HEK293 (cell line): Measurements from ENCODE around the gene DPH6.

Source experiments
- MYNN ChIP-seq: fragments of 450-650 bp; formaldehyde crosslinking; IDR thresholded peaks from 2 replicates; pipeline ENCODE4 v1.5.1; 2016; ENCODE audit warnings: missing biosample characterization, missing genetic modification characterization, borderline replicate concordance
- SALL2 ChIP-seq: fragments of 450-650 bp; formaldehyde crosslinking; IDR thresholded peaks from 2 replicates; pipeline ENCODE4 v1.5.0; 2017; ENCODE audit warnings: missing biosample characterization, mild to moderate bottlenecking, missing genetic modification characterization, borderline replicate concordance
- ZBTB21 ChIP-seq: fragments of 450-650 bp; formaldehyde crosslinking; IDR thresholded peaks from 2 replicates; pipeline ENCODE4 v1.5.1; 2017; ENCODE audit warnings: missing biosample characterization, missing genetic modification characterization
- ZNF112 ChIP-seq: fragments of 450-650 bp; formaldehyde crosslinking; IDR thresholded peaks from 2 replicates; pipeline ENCODE4 v1.5.0; 2017; ENCODE audit warnings: missing biosample characterization, missing genetic modification characterization
- ZNF707 ChIP-seq: fragments of 450-650 bp; formaldehyde crosslinking; IDR thresholded peaks from 2 replicates; pipeline ENCODE4 v1.5.1; 2016; ENCODE audit warnings: missing biosample characterization, missing genetic modification characterization
- ZSCAN30 ChIP-seq: fragments of 450-650 bp; IDR thresholded peaks from 2 replicates; pipeline ENCODE4 v1.5.1; 2018; ENCODE audit warnings: missing biosample characterization, mild to moderate bottlenecking, missing genetic modification characterization, moderate library complexity
- TF ChIP-seq, protein P1 (sequence below): fragments of 450-650 bp; formaldehyde crosslinking; IDR thresholded peaks from 2 replicates; pipeline ENCODE4 v1.5.1; 2016; ENCODE audit warnings: missing biosample characterization, missing genetic modification characterization
- TF ChIP-seq, protein P2 (sequence below): fragments of 450-650 bp; formaldehyde crosslinking; IDR thresholded peaks from 2 replicates; pipeline ENCODE4 v1.5.1; 2016; ENCODE audit warnings: missing biosample characterization, missing genetic modification characterization
- TF ChIP-seq, protein P3 (sequence below): fragments of 450-650 bp; formaldehyde crosslinking; IDR thresholded peaks from 2 replicates; pipeline ENCODE4 v1.5.1; 2016; ENCODE audit warnings: missing biosample characterization, missing genetic modification characterization
- TF ChIP-seq, protein P4 (sequence below): fragments of 450-650 bp; formaldehyde crosslinking; optimal IDR thresholded peaks from 2 replicates; pipeline ENCODE3; 2016; ENCODE audit warnings: missing biosample characterization, mild to moderate bottlenecking, missing genetic modification characterization
- TF ChIP-seq, protein P5 (sequence below): fragments of 450-650 bp; formaldehyde crosslinking; conservative IDR thresholded peaks from 2 replicates; pipeline ENCODE4 v1.5.1; 2016; ENCODE audit warnings: low read depth, missing biosample characterization, missing genetic modification characterization
- TF ChIP-seq, protein P6 (sequence below): fragments of 450-650 bp; formaldehyde crosslinking; IDR thresholded peaks from 2 replicates; pipeline ENCODE4 v1.5.0; 2017; ENCODE audit warnings: missing biosample characterization, missing genetic modification characterization, borderline replicate concordance
- TF ChIP-seq, protein P7 (sequence below): fragments of 450-650 bp; formaldehyde crosslinking; IDR thresholded peaks from 2 replicates; pipeline ENCODE4 v1.5.1; 2016; ENCODE audit warnings: missing biosample characterization, missing genetic modification characterization
- TF ChIP-seq, protein P8 (sequence below): fragments of 450-650 bp; formaldehyde crosslinking; IDR thresholded peaks from 2 replicates; pipeline ENCODE4 v1.5.1; 2016; ENCODE audit warnings: missing biosample characterization, missing genetic modification characterization

DNA sequence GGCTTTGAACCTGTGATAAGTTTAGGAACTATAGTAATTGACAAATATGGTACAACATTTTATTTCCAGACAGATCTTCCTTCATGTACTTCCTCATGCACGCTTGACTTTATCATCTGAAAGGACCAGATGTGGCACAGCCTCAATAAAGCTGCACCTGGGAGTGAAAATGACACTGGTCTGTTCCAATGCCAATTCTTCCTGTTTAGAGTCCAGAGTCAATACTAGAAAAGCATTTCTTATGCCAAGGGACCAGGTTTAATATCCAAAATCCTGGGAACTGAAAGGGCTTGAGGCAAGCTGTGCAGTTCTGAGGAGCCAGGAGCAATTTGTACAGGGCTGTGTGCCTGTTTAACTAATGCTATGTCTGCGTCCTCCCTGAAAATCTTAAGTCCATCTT lies 15.3 kb downstream of the DPH6 start:
- TF ChIP-seq, protein P1, sequence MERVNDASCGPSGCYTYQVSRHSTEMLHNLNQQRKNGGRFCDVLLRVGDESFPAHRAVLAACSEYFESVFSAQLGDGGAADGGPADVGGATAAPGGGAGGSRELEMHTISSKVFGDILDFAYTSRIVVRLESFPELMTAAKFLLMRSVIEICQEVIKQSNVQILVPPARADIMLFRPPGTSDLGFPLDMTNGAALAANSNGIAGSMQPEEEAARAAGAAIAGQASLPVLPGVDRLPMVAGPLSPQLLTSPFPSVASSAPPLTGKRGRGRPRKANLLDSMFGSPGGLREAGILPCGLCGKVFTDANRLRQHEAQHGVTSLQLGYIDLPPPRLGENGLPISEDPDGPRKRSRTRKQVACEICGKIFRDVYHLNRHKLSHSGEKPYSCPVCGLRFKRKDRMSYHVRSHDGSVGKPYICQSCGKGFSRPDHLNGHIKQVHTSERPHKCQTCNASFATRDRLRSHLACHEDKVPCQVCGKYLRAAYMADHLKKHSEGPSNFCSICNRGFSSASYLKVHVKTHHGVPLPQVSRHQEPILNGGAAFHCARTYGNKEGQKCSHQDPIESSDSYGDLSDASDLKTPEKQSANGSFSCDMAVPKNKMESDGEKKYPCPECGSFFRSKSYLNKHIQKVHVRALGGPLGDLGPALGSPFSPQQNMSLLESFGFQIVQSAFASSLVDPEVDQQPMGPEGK, result no peak
- TF ChIP-seq MYNN (no peak), ZNF112 (tag by site-specific recombination) (no peak), SALL2 (no peak), ZSCAN30 (tag by site-specific recombination) (no peak), ZBTB21 (tag by site-specific recombination) (no peak), ZNF707 (tag by site-specific recombination) (no peak)
- TF ChIP-seq, protein P2, sequence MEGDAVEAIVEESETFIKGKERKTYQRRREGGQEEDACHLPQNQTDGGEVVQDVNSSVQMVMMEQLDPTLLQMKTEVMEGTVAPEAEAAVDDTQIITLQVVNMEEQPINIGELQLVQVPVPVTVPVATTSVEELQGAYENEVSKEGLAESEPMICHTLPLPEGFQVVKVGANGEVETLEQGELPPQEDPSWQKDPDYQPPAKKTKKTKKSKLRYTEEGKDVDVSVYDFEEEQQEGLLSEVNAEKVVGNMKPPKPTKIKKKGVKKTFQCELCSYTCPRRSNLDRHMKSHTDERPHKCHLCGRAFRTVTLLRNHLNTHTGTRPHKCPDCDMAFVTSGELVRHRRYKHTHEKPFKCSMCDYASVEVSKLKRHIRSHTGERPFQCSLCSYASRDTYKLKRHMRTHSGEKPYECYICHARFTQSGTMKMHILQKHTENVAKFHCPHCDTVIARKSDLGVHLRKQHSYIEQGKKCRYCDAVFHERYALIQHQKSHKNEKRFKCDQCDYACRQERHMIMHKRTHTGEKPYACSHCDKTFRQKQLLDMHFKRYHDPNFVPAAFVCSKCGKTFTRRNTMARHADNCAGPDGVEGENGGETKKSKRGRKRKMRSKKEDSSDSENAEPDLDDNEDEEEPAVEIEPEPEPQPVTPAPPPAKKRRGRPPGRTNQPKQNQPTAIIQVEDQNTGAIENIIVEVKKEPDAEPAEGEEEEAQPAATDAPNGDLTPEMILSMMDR, result no peak
- TF ChIP-seq, protein P3, sequence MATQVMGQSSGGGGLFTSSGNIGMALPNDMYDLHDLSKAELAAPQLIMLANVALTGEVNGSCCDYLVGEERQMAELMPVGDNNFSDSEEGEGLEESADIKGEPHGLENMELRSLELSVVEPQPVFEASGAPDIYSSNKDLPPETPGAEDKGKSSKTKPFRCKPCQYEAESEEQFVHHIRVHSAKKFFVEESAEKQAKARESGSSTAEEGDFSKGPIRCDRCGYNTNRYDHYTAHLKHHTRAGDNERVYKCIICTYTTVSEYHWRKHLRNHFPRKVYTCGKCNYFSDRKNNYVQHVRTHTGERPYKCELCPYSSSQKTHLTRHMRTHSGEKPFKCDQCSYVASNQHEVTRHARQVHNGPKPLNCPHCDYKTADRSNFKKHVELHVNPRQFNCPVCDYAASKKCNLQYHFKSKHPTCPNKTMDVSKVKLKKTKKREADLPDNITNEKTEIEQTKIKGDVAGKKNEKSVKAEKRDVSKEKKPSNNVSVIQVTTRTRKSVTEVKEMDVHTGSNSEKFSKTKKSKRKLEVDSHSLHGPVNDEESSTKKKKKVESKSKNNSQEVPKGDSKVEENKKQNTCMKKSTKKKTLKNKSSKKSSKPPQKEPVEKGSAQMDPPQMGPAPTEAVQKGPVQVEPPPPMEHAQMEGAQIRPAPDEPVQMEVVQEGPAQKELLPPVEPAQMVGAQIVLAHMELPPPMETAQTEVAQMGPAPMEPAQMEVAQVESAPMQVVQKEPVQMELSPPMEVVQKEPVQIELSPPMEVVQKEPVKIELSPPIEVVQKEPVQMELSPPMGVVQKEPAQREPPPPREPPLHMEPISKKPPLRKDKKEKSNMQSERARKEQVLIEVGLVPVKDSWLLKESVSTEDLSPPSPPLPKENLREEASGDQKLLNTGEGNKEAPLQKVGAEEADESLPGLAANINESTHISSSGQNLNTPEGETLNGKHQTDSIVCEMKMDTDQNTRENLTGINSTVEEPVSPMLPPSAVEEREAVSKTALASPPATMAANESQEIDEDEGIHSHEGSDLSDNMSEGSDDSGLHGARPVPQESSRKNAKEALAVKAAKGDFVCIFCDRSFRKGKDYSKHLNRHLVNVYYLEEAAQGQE (tag by site-specific recombination), result no peak
- TF ChIP-seq, protein P4, sequence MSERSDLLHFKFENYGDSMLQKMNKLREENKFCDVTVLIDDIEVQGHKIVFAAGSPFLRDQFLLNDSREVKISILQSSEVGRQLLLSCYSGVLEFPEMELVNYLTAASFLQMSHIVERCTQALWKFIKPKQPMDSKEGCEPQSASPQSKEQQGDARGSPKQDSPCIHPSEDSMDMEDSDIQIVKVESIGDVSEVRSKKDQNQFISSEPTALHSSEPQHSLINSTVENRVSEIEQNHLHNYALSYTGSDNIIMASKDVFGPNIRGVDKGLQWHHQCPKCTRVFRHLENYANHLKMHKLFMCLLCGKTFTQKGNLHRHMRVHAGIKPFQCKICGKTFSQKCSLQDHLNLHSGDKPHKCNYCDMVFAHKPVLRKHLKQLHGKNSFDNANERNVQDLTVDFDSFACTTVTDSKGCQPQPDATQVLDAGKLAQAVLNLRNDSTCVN (tag by site-specific recombination), result no peak
- TF ChIP-seq, protein P5, sequence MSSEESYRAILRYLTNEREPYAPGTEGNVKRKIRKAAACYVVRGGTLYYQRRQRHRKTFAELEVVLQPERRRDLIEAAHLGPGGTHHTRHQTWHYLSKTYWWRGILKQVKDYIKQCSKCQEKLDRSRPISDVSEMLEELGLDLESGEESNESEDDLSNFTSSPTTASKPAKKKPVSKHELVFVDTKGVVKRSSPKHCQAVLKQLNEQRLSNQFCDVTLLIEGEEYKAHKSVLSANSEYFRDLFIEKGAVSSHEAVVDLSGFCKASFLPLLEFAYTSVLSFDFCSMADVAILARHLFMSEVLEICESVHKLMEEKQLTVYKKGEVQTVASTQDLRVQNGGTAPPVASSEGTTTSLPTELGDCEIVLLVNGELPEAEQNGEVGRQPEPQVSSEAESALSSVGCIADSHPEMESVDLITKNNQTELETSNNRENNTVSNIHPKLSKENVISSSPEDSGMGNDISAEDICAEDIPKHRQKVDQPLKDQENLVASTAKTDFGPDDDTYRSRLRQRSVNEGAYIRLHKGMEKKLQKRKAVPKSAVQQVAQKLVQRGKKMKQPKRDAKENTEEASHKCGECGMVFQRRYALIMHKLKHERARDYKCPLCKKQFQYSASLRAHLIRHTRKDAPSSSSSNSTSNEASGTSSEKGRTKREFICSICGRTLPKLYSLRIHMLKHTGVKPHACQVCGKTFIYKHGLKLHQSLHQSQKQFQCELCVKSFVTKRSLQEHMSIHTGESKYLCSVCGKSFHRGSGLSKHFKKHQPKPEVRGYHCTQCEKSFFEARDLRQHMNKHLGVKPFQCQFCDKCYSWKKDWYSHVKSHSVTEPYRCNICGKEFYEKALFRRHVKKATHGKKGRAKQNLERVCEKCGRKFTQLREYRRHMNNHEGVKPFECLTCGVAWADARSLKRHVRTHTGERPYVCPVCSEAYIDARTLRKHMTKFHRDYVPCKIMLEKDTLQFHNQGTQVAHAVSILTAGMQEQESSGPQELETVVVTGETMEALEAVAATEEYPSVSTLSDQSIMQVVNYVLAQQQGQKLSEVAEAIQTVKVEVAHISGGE (tag by site-specific recombination), result no peak
- TF ChIP-seq, protein P6, sequence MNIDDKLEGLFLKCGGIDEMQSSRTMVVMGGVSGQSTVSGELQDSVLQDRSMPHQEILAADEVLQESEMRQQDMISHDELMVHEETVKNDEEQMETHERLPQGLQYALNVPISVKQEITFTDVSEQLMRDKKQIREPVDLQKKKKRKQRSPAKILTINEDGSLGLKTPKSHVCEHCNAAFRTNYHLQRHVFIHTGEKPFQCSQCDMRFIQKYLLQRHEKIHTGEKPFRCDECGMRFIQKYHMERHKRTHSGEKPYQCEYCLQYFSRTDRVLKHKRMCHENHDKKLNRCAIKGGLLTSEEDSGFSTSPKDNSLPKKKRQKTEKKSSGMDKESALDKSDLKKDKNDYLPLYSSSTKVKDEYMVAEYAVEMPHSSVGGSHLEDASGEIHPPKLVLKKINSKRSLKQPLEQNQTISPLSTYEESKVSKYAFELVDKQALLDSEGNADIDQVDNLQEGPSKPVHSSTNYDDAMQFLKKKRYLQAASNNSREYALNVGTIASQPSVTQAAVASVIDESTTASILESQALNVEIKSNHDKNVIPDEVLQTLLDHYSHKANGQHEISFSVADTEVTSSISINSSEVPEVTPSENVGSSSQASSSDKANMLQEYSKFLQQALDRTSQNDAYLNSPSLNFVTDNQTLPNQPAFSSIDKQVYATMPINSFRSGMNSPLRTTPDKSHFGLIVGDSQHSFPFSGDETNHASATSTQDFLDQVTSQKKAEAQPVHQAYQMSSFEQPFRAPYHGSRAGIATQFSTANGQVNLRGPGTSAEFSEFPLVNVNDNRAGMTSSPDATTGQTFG (tag by site-specific recombination), result no peak
- TF ChIP-seq, protein P7, sequence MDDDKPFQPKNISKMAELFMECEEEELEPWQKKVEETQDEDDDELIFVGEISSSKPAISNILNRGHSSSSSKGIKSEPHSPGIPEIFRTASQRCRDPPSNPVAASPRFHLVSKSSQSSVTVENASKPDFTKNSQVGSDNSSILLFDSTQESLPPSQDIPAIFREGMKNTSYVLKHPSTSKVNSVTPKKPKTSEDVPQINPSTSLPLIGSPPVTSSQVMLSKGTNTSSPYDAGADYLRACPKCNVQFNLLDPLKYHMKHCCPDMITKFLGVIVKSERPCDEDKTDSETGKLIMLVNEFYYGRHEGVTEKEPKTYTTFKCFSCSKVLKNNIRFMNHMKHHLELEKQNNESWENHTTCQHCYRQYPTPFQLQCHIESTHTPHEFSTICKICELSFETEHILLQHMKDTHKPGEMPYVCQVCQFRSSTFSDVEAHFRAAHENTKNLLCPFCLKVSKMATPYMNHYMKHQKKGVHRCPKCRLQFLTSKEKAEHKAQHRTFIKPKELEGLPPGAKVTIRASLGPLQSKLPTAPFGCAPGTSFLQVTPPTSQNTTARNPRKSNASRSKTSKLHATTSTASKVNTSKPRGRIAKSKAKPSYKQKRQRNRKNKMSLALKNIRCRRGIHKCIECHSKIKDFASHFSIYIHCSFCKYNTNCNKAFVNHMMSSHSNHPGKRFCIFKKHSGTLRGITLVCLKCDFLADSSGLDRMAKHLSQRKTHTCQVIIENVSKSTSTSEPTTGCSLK (tag by site-specific recombination), result no peak
- TF ChIP-seq, protein P8, sequence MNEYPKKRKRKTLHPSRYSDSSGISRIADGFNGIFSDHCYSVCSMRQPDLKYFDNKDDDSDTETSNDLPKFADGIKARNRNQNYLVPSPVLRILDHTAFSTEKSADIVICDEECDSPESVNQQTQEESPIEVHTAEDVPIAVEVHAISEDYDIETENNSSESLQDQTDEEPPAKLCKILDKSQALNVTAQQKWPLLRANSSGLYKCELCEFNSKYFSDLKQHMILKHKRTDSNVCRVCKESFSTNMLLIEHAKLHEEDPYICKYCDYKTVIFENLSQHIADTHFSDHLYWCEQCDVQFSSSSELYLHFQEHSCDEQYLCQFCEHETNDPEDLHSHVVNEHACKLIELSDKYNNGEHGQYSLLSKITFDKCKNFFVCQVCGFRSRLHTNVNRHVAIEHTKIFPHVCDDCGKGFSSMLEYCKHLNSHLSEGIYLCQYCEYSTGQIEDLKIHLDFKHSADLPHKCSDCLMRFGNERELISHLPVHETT (tag by site-specific recombination), result no peak
